Measurements from ENCODE around the gene HEBP2. TPM values are rescaled to one million over a fixed set of nuclear protein-coding genes. Genes with fewer than 3 reads are reported as not detected.
"Not testable (repeated sequence)": the region's sequence is repeated elsewhere in the genome, so short reads cannot be mapped to it uniquely, and the experiment has no call there.

Gene HEBP2
- total and polyA plus RNA-seq, 2 donors from 2014 or later, result 62.6 to 66.5 TPM

GRCh38 chr6:138422861-138423260, 18.8 kb downstream of the HEBP2 start:
- Histone ChIP-seq H3K27me3 (ENCODE audit: control insufficient read depth, insufficient read depth, low read length) (no peaks in the 10 kb centered on the region), H3K4me3 (ENCODE audit: low read length in 3 of 3) (no peak overlapping the region), H3K9me3 (ENCODE audit: control insufficient read depth in 2 of 3, insufficient read depth in 1 of 3, low read length in 3 of 3) (peaks cover 0 to 4% (median 0%) of the 10 kb centered on the region in 3 donors), H3K36me3 (ENCODE audit: control insufficient read depth in 2 of 3, insufficient read depth in 3 of 3, low read length in 3 of 3) (peaks cover 0 to 7% (median 5%) of the 10 kb centered on the region in 3 donors), H3K27ac (ENCODE audit: low read depth in 2 of 2, low read length in 2 of 2) (no peak overlapping the region), H3K9ac (ENCODE audit: low read length in 3 of 3) (no peak overlapping the region), H3K4me1 (ENCODE audit: control insufficient read depth in 2 of 3, insufficient read depth in 2 of 3, low read depth in 1 of 3, low read length in 3 of 3) (peaks cover 0 to 3% (median 0%) of the 10 kb centered on the region in 3 donors)
- intact Hi-C loops (cut with DNase I), result no loop called here
- DNase-seq, result no peak
- TF ChIP-seq CTCF (IDR thresholded peaks at IDR 0.05; ENCODE audit: borderline replicate concordance, extremely low read depth, insufficient read depth), result no peak
- FAIRE-seq, result peak; percentile 55

GRCh38 chr6:138424004-138424904, 20.2 kb downstream of the HEBP2 start:
- Histone ChIP-seq H3K4me1 (ENCODE audit: control insufficient read depth in 2 of 3, insufficient read depth in 2 of 3, low read depth in 1 of 3, low read length in 3 of 3) (peaks cover 0 to 3% (median 0%) of the 10 kb centered on the region in 3 donors), H3K4me3 (ENCODE audit: low read length in 3 of 3) (no peak overlapping the region), H3K27me3 (ENCODE audit: control insufficient read depth, insufficient read depth, low read length) (no peaks in the 10 kb centered on the region), H3K9ac (ENCODE audit: low read length in 3 of 3) (no peak overlapping the region), H3K36me3 (ENCODE audit: control insufficient read depth in 2 of 3, insufficient read depth in 3 of 3, low read length in 3 of 3) (peaks cover 0 to 7% (median 7%) of the 10 kb centered on the region in 3 donors), H3K27ac (ENCODE audit: low read depth in 2 of 2, low read length in 2 of 2) (no peak overlapping the region), H3K9me3 (ENCODE audit: control insufficient read depth in 2 of 3, insufficient read depth in 1 of 3, low read length in 3 of 3) (no peaks in the 10 kb centered on the region)
- DNase-seq (no peak), FAIRE-seq (no peak)
- intact Hi-C loops (cut with DNase I), result no loop called here
- no peak for TF ChIP-seq CTCF (IDR thresholded peaks at IDR 0.05; ENCODE audit: borderline replicate concordance, extremely low read depth, insufficient read depth)

- H3K9me3 ChIP-seq (ENCODE audit: control insufficient read depth in 2 of 3, insufficient read depth in 1 of 3, low read length in 3 of 3); H3K27ac ChIP-seq (ENCODE audit: low read depth in 2 of 2, low read length in 2 of 2); H3K4me1 ChIP-seq (ENCODE audit: control insufficient read depth in 2 of 3, insufficient read depth in 2 of 3, low read depth in 1 of 3, low read length in 3 of 3); DNase-seq; intact Hi-C loops (cut with DNase I); H3K36me3 ChIP-seq (ENCODE audit: control insufficient read depth in 2 of 3, insufficient read depth in 3 of 3, low read length in 3 of 3); H3K4me3 ChIP-seq (ENCODE audit: low read length in 3 of 3); H3K27me3 ChIP-seq (ENCODE audit: control insufficient read depth, insufficient read depth, low read length); FAIRE-seq; H3K9ac ChIP-seq (ENCODE audit: low read length in 3 of 3): not testable (repeated sequence)
Measured at GRCh38 chr6:138425256-138425655, 21.2 kb downstream of the HEBP2 start.

GRCh38 chr6:138426500-138427123, 22.6 kb downstream of the HEBP2 start:
- Histone ChIP-seq H3K9ac (ENCODE audit: low read length in 3 of 3) (no peak overlapping the region), H3K9me3 (ENCODE audit: control insufficient read depth in 2 of 3, insufficient read depth in 1 of 3, low read length in 3 of 3) (no peaks in the 10 kb centered on the region), H3K36me3 (ENCODE audit: control insufficient read depth in 2 of 3, insufficient read depth in 3 of 3, low read length in 3 of 3) (peaks cover 0 to 7% (median 4%) of the 10 kb centered on the region in 3 donors), H3K27ac (ENCODE audit: low read depth in 2 of 2, low read length in 2 of 2) (no peak overlapping the region), H3K27me3 (ENCODE audit: control insufficient read depth, insufficient read depth, low read length) (no peaks in the 10 kb centered on the region), H3K4me3 (ENCODE audit: low read length in 3 of 3) (no peak overlapping the region), H3K4me1 (ENCODE audit: control insufficient read depth in 2 of 3, insufficient read depth in 2 of 3, low read depth in 1 of 3, low read length in 3 of 3) (peaks cover 0 to under 1% (median 0%) of the 10 kb centered on the region in 3 donors)
- intact Hi-C loops (cut with DNase I), result no loop called here
- FAIRE-seq (no peak), DNase-seq (no peak)
- TF ChIP-seq CTCF (IDR thresholded peaks at IDR 0.05; ENCODE audit: borderline replicate concordance, extremely low read depth, insufficient read depth), result no peak
